Globus pallidus (tissue), 1 donor: Measurements from ENCODE around the gene LMOD1.
"Not testable (repeated sequence)": the region's sequence is repeated elsewhere in the genome, so short reads cannot be mapped to it uniquely, and the experiment has no call there.

Source experiments
- DNase-seq: peaks from one replicate; pipeline ENCODE4 v3.0.0-alpha.2; 2015; ENCODE audit warnings: low spot score

Gene LMOD1

DNA sequence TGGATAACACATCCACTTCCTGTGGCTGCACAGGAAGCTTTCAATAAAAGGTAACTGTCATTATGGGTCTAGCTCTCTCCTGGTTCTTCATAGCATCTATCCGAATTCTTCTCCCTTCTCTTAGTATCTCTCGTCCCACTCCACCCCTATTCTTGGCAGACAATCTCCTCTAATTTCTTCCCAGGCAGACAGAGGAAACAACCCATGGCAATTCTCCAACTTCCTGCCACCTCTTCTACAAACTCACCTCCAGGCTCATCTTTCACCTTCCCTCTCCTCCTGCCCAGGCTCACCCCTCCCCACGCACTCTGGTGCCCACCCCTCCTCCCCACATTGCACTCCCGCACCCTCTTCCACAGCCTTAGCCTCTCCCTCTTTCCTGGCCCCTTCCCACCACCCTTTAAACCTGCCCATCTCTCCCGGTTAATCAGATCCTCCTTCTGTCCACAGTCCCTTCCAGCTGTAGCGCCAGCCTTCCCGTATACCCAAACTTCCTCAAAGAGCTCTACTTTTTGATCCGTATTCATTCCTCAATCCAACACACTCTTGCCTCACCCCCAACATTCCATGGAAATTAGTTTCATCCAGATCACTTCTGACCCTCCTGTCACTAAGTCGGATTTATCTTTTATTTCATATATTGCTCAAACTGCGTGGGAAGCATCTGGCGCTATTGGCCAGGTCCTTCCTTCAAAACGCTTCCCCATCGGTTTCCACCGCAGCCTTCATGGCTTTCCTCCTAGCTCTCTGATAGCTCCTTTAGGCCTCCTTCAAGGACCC lies 31.7 kb downstream of the LMOD1 start:
- DNase-seq, result no peak

DNA sequence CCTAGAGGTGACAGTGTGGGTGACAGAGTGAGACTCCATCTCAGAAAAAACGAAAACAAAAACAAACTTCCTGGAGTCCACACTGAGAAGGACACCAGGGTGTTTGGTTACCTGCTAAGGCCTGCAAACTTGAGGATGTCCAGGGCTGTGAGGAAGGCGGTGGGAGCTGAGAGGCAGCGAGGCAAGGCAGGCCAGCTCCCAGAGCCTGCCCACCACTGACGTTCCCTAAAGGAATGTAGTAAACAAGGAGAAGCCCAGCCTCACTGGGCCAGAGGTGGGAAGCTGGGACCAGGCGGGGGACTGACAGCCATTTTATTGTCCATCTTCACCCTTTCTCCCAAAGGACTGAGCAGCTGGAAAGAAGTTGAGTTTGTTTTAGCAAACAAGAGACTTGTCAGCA lies 33.5 kb downstream of the LMOD1 start:
- no peak for DNase-seq

DNA sequence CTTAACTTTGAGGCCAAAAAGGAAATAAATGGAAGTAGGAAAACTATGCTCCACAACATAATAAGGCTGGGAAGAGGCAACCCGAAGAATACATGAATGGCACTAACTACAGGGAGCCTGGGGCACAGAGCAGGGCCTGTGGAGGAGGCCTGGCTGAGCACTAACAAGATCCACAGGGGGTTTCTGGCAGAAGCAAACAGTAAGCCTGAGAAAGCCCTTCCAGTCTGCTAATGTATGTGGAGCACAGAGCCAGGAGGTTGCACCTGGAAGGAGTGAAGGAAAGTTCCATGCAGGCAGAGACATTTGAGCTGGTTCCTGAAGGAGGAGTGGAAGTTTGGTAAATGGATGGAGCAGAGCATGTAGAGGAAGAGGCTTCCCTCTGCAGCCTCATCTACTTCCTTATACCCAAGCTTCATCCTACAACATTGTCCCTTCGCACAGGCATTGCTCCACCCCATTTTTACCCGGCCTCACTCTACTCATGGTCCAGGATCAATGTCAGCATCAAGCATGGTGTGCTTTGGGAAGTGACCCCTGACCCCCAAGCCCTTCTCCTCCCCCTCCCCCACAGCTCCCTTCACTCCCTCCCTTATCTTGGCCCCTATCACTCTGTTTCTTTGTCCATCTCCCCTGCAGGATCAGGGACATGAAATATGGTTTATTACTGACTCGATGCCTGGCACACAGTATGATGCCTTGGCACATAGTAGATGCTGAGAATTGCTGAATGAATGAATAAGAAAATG lies 34.3 kb downstream of the LMOD1 start:
- DNase-seq, result no peak

DNA sequence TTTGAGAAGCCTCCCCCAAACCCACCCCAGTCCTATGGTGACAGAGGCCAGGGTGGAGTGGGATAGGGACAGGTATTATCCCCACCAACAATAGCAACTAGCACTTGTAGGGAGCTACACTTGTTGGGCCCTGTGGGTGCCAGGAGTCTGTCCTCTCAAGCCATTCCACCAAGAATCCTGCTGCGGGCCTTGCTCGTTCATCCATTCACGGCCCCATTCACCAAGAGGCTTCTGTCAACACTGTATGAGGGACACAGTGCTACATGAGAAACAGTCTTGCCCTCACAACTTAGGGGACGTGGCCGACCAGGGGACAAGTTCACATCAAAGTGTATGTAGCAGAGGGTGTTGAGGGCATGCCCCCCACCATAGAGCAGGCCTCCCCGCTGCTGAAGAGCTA lies 38.7 kb downstream of the LMOD1 start:
- DNase-seq, result no peak

DNA sequence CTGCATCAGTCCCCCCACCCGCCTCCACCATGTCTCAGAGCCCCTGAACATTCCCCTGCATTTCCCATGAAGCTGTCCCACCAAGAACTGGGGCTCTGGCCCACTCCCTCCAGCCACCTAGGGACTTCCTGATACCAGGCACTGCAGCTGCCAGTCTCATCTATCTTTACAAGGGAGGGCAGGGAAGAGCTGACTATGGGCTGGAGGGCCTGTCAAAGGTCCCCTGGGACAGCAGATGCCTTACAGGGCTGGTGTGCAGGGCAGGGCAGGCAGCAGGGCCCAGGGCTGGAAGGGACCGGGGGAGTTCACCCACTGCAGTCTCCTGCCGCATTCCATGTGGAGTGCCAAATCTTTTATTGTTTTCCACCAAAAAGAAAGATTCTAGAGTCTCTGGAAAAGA lies 40.0 kb downstream of the LMOD1 start:
- DNase-seq, result no peak

DNA sequence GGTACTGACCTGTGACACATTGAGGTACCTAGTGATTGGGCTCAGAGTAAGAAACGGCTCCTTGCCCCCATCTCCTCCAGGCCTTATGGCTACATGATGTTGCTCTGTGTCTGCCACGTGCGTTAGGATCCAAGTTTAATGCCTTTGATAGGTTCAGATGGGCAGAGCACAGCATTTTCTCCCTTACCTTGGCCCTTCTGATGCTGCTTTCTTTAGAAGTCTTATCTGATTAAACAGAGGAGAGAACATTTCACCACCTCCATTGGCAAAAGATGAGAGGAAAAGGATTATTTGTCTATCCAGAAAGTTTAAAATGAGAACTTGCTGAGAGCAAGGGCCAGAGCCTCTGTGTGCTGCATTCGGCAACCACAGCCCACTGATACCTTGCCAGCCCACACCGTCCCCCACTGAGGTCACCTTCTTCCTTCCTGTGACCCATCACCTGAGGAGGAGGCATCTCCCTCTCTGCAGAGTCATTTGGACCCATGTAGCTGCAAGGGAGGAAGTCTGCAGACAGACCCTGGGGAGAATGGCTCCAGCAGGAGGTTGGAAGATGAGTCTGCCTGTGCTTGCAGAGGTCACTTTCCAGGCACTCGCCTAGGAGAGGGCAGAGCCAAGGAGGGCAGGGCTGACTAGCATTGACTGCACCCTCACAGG lies 41.0 kb downstream of the LMOD1 start:
- DNase-seq, result no peak

DNA sequence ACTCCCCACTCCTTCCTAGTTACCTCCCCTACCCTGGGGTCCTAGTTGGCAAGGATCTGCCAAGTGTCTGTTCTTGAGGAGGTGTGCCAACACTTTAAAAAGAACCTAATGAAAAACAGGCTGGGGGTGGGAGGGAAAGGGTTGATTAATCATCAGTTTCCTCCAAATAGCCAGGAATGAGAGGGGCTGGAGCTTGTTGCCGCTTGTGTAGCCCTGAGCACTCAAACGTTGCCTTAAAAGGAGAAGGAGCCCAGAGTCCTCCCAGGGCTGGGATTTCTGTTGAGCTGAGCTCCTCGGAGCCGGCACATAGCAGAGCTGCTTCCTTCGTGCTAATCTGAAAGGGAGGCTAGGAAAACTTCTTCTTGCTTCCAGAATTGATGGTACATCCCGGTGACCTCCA lies 41.8 kb downstream of the LMOD1 start:
- DNase-seq, result no peak

DNA sequence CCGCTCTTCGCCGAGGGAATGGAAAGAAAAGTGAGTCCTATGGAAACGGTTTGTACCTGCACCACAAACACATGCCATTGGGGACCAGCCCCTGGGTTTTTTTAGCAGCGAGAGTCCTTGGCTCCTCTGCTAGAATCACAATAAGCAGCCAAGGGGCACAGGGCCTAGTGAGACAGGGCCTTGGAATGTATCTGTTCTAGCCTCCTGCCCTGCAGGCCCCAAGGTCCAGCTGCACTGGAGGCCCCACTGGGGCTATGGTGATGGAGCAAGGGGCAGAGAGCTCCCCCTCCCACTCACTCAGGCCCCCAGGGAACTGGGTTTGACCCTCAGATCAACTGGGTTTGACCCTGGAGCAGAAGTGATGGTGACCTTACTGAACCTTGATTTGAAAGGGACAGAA lies 43.2 kb downstream of the LMOD1 start:
- DNase-seq, result no peak

DNA sequence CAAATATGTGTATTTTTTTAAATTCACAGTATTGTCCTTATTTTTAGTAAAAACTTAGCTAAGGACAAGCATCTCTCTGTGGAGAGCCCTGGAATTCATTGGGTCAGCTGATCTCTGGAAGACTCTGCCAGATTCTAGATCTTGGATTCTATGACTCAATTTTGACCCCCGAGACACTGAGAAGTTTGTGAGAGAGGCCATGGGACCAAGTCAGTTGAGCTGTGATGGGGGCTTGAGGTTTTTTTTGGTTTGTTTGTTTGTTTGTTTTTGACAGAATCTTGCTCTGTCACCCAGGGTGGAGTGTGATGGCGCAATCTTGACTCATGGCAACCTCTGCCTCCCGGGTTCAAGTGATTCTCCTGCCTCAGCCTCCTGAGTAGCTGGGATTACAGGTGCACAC lies 44.1 kb downstream of the LMOD1 start:
- DNase-seq, result no peak

DNA sequence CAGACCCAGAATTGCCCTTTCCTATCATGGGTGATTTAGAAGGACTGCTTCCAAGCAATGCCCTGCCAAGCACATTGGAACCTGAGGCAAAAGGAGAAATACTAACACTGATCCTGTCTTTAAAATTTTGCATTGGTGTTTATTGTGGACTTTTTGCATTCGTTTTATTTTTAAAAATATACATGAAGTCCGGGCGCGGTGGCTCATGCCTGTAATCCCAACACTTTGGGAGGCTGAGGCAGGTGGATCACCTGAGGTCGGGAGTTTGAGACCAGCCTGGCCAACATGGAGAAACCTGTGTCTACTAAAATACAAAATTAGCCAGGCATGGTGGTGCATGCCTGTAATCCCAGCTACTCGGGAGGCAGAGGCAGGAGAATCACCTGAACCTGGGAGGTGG lies 45.3 kb downstream of the LMOD1 start:
- not testable (repeated sequence) for DNase-seq

DNA sequence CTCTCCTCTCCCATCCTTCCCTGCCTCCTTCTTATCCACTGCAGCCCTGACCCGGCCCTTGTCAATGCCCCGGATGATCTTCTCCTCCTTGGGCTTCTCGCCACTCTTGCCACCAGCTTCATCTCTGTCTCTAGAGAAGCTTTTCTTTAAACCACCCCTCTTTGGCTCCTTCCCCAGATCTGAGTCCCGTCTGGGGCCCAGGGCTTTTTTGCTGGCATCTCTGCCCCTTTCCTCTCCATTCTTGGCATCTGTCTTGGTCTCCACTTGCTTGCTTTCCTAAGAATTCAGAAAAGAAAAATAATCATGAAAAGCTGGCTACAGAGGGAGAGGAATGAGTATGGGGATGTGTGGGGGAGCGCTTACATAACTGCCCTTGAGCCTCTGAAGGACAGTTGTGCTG lies 45.9 kb downstream of the LMOD1 start:
- DNase-seq, result no peak

DNA sequence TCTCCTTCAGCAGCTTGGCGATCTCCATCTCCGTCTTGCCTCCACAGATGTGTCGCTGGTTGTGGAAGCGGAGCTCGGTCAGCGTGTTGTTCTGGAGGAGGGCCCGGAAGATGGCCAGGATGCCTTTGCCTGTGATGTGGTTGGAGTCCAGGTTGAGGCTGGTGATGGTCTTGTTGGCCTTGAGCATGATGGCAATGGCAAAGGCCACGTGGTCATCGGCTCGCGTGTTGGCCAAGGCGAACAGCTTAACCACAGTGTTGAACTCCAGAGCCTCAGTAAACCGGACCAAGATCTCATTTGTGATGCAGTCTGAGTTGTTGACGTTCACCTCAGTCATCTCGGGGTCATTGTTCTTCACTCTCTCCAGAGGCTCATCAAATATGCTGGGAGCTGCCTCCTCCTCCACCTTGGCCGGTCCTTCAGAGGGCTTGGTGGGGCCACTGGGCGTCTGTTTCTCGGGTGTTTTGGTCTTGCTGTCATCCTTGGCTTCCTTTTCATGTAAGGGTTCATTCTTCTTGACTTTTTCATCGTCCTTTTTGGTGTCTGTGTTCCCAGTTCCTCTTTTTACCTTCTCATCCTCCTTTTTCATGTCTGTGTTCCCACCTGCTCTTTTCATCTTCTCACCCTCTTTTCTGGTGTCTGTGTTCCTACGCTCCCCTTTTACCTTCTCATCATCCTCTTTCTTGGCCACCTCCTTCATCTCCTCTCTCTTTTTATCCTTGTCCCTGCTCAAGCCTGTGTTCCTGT lies 46.5 kb downstream of the LMOD1 start:
- DNase-seq, result no peak

DNA sequence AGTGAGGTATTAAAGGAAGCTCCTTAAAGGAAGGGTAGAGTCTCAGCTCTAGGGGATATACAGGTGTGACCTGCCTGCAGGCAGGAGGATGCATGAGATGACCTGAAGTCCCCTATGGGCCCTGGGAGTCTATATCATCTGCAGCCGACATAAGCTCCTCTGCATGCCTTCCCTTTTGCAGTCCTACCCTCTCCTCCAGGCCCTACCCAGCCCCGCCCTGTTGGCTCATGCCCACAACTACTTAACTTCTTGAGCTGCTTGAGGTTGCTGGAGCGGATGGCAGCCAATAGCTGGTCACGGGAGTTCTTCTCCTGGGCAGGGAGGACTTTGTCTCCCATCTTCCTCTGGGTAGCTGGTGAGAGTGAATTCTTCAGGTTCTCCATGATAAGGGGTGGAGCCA lies 47.4 kb downstream of the LMOD1 start:
- DNase-seq, result no peak

DNA sequence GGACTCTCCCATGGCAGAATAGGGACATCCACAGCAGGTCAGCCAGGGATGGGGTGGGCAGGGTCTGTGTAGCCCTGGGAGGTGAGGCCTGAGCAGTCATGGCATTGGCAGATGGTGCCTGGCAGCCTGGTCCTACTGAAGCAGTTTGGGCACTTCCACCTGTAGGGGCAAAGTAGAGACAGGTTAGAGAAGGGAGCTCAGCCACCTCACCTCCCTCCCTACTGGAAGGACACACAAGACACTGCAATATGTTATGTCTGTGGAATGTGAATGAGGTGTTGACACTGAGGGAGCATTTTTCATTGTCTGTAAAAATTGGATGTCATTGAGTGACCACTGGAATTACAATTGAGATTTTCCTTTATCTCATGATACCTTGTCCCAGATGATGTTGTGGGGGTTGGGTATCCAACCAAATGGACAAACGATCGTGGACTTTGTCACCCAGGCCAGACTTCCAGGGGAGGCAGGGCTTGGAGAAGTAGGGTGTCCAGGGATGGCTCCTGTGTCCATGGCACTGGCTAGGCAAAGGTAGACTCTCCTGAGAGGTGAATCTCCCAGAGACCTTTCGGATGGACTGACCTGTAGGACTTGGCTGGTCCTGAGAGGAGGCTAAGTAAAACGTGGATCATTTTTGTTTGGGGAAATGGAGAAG lies 48.0 kb downstream of the LMOD1 start:
- DNase-seq, result no peak

DNA sequence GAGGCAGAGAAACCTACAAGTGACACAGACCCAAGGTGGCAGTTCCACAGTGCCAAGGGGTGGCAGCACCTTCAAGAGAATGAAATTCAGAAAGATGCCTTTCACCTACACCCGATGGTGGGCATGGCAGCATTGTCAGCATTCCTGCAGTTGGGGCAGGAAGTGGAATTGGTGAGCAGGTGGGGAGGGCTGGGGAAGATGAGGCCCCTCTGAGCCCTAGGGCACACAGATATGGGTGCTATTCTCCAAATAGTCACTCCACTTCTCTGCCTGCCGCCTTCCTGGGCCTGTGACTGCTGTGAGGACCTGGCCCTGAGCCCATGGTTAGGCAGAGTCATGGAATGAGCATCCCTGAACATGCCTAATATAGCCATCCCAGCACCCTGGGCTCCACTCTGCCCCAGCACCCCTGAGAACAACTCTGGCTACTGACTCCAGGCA lies 49.4 kb downstream of the LMOD1 start:
- DNase-seq, result no peak

DNA sequence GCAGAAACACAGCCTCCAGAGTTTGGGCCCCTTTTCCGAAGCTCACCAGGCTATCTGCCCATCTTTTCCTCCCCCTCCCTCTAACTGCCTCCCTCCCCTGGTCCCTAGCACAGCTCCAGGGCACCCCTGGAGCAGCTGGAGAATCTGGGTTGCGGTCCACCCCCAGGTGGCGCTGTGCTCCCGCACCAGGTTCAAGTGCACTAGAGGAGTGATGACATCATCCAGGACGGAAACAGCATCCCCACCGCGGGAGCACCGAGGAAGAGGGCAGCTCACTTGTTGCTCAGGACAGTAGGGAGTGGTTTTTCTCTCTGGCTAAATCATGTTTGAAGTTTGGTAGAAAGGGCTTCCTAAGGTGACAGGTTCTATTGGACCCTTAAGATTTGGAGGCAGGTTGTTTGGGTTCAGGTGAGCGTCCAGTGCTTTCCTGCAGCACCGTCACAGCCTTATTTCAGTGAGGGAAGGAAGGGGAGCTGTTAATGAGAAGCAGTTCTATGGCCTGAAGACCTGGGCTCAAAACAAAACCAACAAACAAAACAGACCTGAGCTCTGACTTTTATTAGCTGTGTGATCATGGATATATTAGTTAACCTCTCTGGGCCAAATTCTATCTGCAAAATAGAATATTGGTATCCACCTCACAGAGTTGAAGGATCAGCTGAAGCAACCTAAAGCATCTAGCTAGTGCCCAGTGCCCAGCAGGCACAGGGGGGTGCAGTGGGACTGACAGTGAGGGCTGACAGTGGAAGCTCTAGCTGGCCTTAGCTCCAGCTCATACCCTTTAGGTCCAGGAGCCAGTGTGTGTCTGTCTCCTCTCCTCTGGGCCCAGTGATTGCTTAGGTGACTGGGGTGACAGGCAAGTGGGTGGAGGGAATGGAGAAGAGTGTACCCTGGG lies 50.2 kb downstream of the LMOD1 start:
- peak; percentile 79 for DNase-seq

DNA sequence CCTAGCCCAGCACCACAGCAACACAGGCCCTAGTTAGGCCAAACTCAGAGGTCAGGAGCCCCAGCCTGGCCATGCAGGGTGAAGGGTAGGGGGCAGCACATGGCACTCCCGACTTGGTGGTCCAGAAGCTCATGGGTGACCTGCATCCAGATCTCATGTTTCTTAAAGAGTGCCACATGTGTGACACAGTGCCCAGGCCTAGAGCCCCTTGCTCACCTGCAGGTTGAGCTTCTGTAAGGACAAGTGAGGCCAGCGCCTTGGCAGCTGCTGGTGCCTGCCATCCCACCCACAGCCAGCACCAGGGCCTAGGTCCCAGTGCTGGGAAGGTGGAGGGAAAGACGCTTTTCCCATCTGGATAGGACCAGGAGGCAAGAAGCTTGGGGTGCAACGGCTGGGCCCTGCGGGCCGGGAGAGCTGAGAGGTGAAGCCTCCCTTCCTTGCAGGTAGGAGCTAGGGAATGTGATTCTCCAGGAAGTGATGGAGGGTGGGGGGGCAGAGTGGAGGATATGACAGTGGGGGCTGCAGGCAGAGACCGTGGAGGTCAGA lies 51.2 kb downstream of the LMOD1 start:
- no peak for DNase-seq

DNA sequence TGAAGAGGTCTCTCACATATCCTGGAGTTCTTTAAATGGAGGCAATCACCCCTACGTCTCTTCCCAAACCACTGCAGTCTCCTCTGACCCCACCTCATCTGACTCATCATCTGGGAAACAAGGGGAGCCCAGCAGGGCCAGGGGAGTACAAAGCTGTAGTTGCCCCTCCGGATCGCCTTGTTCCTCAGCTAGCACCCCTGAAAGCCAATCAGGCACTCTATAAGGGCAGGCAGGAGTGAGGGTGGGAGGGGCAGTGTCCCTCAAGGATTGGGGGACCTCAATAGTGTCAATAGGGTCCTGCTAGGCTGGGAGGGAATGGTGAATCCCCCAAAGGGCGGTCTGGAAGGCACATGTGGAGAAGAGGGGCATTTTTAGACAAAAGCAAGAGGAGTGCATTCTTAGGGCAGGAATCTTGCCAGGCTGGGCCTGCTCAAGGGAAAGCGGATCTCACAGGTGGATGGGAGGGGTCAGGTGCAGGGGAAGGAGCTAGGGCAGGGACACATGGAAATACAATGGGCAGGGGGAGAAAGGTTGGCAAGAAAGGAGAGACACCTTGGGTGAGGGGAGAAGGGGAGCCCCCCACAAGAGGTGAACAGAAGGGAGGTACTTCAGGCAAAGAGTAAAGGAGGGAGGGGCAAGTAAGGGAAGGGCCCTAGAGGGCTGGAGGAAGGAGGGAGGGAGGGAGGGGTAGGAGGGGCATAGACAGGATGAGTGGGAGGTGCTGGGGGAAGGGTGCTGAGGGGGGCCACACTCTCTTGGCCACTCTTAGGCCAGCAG lies 51.8 kb downstream of the LMOD1 start:
- no peak for DNase-seq

DNA sequence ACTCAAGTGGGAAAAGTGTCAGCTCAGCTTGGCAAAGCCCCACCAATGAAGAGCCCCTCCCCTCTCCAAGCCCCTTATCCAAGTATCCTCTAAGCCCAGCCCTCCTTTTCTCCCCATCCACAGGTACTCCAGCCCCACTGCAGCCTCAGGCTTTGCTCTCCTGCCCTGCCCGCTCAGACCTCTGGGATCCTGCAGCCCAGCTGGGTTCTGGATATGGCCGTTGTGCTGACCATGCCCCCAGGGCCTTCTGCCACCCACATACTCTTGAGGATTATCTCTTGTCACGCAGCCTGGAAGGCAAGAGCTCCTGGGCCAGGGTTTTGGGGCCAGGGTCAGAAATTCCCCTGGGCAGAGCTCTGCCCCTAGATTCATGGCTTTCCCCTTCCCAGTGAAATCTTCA lies 52.9 kb downstream of the LMOD1 start:
- DNase-seq, result no peak

DNA sequence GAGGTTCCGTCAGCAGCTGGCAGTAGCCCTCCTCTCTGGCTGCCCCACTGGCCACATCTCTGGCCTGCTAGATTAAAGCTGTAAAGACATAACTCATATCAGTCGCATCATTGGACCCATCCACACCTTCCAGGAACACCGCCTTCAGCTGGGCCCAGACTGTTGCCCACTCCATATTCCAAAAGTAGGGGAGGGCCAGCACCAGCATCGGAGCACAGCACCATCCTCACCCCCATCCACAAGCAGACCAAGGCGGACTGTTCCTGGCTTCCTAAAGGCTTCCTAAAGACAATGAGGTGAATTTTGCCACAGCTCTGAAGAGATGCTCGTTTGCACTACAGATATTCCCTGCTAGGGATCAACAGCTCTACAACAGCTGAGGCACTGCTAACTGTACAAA lies 54.1 kb downstream of the LMOD1 start:
- no peak for DNase-seq
